Activated CD4-positive, CD25-positive, alpha-beta regulatory T cell treated with anti-CD3 and anti-CD28 coated beads, Interleukin-2, amount 50 U/mL, for 24 hours (primary cell): ENCODE measurements around the gene PCDH19.

Source experiments
- ATAC-seq, 2 donors: fragments of 150-1000 bp; cut with Tn5 transposase; one replicate each; pipeline ENCODE4 v1.10.0; 2021; ENCODE audit warnings: mild to moderate bottlenecking in 1 of 2, moderate library complexity in 1 of 2

PCDH19 gene

GRCh38 chrX:100296183-100296753, 113.8 kb downstream of the PCDH19 start:
- no peak for ATAC-seq

- no peak for ATAC-seq
Measured at GRCh38 chrX:100294965-100295364, 115.1 kb downstream of the PCDH19 start.

- ATAC-seq, result no peak
Measured at GRCh38 chrX:100289066-100289558, 121.0 kb downstream of the PCDH19 start.

GRCh38 chrX:100277231-100277630, 132.8 kb downstream of the PCDH19 start:
- ATAC-seq, result no peak

GRCh38 chrX:100274916-100275315, 135.2 kb downstream of the PCDH19 start:
- no peak for ATAC-seq

- ATAC-seq, result no peak
Measured at GRCh38 chrX:100265179-100265578, 144.9 kb downstream of the PCDH19 start.

- no peak for ATAC-seq
Measured at GRCh38 chrX:100264200-100264599, 145.9 kb downstream of the PCDH19 start.

- no peak for ATAC-seq
Measured at GRCh38 chrX:100263650-100264049, 146.4 kb downstream of the PCDH19 start.

GRCh38 chrX:100248885-100249493, 161.1 kb downstream of the PCDH19 start:
- ATAC-seq, result no peak

GRCh38 chrX:100247826-100248225, 162.2 kb downstream of the PCDH19 start:
- ATAC-seq, result no peak

- ATAC-seq, result no peak
Measured at GRCh38 chrX:100244681-100245080, 165.4 kb downstream of the PCDH19 start.
